ENCODE results near the gene HSPA1B. TPM values are rescaled to one million over a fixed set of nuclear protein-coding genes. Genes with fewer than 3 reads are reported as not detected.
A peak's percentile ranks its signal among the peaks of the same experiment; 100 is the strongest.
"Not testable (repeated sequence)": the region's sequence is repeated elsewhere in the genome, so short reads cannot be mapped to it uniquely, and the experiment has no call there.

HSPA1B gene
- total RNA-seq, 1 experiment from 2014 or later: 655 TPM

GRCh38 chr6:31797588-31797987, 29.9 kb upstream of the HSPA1B start:
- no peak for DNase-seq (ENCODE audit: low spot score)

GRCh38 chr6:31799781-31800180, 27.8 kb upstream of the HSPA1B start:
- no peak for DNase-seq (ENCODE audit: low spot score)

- DNase-seq (ENCODE audit: low spot score): not testable (repeated sequence)
Measured at GRCh38 chr6:31801031-31801927, 26.3 kb upstream of the HSPA1B start.

- DNase-seq (ENCODE audit: low spot score): no peak
Measured at GRCh38 chr6:31805939-31806469, 21.5 kb upstream of the HSPA1B start.

GRCh38 chr6:31806470-31807272, 20.9 kb upstream of the HSPA1B start, which contains the start of gene LSM2:
LSM2 (minus strand) TSS chr6:31806966; CDS start chr6:31806757, 209 bp downstream.
- DNase-seq (ENCODE audit: low spot score): peak; percentile 99

GRCh38 chr6:31808599-31808998, 18.9 kb upstream of the HSPA1B start:
- not testable (repeated sequence) for DNase-seq (ENCODE audit: low spot score)

GRCh38 chr6:31811645-31812044, 15.9 kb upstream of the HSPA1B start:
- no peak for DNase-seq (ENCODE audit: low spot score)

GRCh38 chr6:31813465-31813849, 14.1 kb upstream of the HSPA1B start:
- no peak for DNase-seq (ENCODE audit: low spot score)

GRCh38 chr6:31814677-31815024, 12.9 kb upstream of the HSPA1B start:
- DNase-seq (ENCODE audit: low spot score): peak; percentile 96

GRCh38 chr6:31815025-31815838, 12.3 kb upstream of the HSPA1B start, which contains the start of the genes HSPA1A and HSPA1L:
HSPA1A (plus strand) TSS chr6:31815543; CDS start chr6:31815757, 214 bp downstream.
HSPA1L (minus strand) TSS chr6:31815283; CDS start chr6:31811972, 3,311 bp downstream.
- DNase-seq (ENCODE audit: low spot score): peak; percentile 92

- not testable (repeated sequence) for DNase-seq (ENCODE audit: low spot score)
Measured at GRCh38 chr6:31817133-31817928, 10.2 kb upstream of the HSPA1B start.

GRCh38 chr6:31817929-31818511, 9.5 kb upstream of the HSPA1B start:
- not testable (repeated sequence) for DNase-seq (ENCODE audit: low spot score)

- no peak for DNase-seq (ENCODE audit: low spot score)
Measured at GRCh38 chr6:31819871-31820299, 7.7 kb upstream of the HSPA1B start.

- DNase-seq (ENCODE audit: low spot score): not testable (repeated sequence)
Measured at GRCh38 chr6:31820399-31820798, 7.1 kb upstream of the HSPA1B start.

GRCh38 chr6:31821301-31822035, 6.1 kb upstream of the HSPA1B start:
- DNase-seq (ENCODE audit: low spot score): peak; percentile 83

GRCh38 chr6:31822036-31822821, 5.3 kb upstream of the HSPA1B start:
- peak; percentile 98 for DNase-seq (ENCODE audit: low spot score)

- not testable (repeated sequence) for DNase-seq (ENCODE audit: low spot score)
Measured at GRCh38 chr6:31823592-31824196, 3.8 kb upstream of the HSPA1B start.

- no peak for DNase-seq (ENCODE audit: low spot score)
Measured at GRCh38 chr6:31825553-31825952, 2.0 kb upstream of the HSPA1B start.

All from HT-29 (cell line).